ENCODE measurements around the gene KCNJ9. TPM values are rescaled to one million over a fixed set of nuclear protein-coding genes. Genes with fewer than 3 reads are reported as not detected.
A peak's percentile ranks its signal among the peaks of the same experiment; 100 is the strongest.
"Not testable (repeated sequence)": the region's sequence is repeated elsewhere in the genome, so short reads cannot be mapped to it uniquely, and the experiment has no call there.

KCNJ9 gene
- total RNA-seq, 2 donors from 2014 or later: 0.11 to 0.30 TPM

DNA sequence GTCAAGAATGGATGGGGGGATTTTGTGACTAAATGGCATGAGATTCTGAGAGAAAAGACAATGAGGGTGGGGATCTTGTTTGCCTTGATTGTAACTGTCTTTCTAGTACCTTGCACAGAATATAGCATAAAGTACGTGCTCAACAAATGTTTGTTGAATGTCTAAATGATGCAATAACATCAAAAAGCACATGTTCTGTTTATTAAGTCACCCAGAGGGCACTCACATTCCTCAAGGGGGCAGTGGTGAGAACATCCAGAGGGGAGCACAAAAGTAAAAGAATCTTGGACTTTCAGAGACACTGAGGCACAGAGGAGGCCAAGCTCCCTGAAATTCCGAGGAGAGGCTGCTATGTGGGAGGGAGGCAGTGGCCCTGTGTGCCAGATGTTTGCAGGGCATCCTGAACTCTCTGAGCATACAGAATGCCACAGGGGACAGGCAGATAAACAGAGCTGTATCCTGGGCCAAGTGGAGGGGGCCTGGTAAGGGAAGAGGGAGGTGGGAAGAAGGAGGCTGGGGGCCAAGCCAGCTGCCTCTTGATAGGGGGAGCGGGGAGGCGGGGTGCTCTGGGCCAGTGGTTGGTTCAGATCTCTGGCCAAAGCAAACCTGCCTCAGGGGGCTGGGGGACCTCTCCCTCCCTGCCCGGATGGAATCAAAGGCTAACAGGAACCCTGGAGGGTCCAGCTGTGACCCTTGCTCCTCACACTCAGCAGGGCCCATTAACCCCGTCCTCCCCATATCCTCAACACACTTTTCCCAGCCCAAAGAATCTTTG, 27.7 kb downstream of the KCNJ9 start:
- Histone ChIP-seq H3K4me3 (no peak overlapping the region), H3K36me3 (no peaks in the 10 kb centered on the region), H3K27me3 (no peaks in the 10 kb centered on the region), H3K4me1 (no peaks in the 10 kb centered on the region), H3K9ac (ENCODE audit: low read depth in 2 of 2, low read length in 2 of 2) (no peak overlapping the region), H3K9me3 (no peaks in the 10 kb centered on the region), H3K27ac (no peak overlapping the region)
- intact Hi-C loops (cut with DNase I): loop anchor here (10.0 kb wide), 1 partner anchor 86 kb away; the partner anchor contains the start of gene CASQ1
- TF ChIP-seq, protein P1, sequence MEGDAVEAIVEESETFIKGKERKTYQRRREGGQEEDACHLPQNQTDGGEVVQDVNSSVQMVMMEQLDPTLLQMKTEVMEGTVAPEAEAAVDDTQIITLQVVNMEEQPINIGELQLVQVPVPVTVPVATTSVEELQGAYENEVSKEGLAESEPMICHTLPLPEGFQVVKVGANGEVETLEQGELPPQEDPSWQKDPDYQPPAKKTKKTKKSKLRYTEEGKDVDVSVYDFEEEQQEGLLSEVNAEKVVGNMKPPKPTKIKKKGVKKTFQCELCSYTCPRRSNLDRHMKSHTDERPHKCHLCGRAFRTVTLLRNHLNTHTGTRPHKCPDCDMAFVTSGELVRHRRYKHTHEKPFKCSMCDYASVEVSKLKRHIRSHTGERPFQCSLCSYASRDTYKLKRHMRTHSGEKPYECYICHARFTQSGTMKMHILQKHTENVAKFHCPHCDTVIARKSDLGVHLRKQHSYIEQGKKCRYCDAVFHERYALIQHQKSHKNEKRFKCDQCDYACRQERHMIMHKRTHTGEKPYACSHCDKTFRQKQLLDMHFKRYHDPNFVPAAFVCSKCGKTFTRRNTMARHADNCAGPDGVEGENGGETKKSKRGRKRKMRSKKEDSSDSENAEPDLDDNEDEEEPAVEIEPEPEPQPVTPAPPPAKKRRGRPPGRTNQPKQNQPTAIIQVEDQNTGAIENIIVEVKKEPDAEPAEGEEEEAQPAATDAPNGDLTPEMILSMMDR (IDR thresholded peaks at IDR 0.05): peak; percentile 36
- no peak for DNase-seq

DNA sequence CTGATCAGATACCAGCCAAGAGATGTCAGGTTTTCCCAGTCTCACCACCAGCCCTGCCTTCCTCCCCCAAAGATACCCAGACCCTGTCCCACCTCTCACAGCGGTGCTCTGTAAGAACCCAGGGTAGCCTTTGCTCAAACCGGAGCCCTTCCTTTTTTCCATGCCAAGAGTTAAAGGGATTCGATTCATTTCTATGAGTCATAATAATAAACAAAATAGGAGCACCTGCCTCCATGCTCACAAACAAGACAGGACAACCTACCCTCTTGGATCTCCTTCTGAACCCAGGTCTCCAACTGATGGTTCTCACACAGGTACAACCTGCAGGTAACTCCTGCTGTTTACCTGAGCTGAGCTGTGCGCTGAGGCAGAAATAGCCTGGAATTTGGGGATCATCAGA, 28.3 kb downstream of the KCNJ9 start:
- TF ChIP-seq, protein P1 (IDR thresholded peaks at IDR 0.05): no peak
- no peak overlapping the region for H3K9ac ChIP-seq (ENCODE audit: low read depth in 2 of 2, low read length in 2 of 2)
- H3K4me3 ChIP-seq: no peak overlapping the region
- no peak for DNase-seq
- no peaks in the 10 kb centered on the region for H3K27me3 ChIP-seq
- H3K27ac ChIP-seq: no peak overlapping the region
- H3K4me1 ChIP-seq: no peaks in the 10 kb centered on the region
- intact Hi-C loops (cut with DNase I): loop anchor here (10.0 kb wide), 1 partner anchor 85 kb away; the partner anchor contains the start of gene CASQ1
- H3K9me3 ChIP-seq: no peaks in the 10 kb centered on the region
- no peaks in the 10 kb centered on the region for H3K36me3 ChIP-seq

DNA sequence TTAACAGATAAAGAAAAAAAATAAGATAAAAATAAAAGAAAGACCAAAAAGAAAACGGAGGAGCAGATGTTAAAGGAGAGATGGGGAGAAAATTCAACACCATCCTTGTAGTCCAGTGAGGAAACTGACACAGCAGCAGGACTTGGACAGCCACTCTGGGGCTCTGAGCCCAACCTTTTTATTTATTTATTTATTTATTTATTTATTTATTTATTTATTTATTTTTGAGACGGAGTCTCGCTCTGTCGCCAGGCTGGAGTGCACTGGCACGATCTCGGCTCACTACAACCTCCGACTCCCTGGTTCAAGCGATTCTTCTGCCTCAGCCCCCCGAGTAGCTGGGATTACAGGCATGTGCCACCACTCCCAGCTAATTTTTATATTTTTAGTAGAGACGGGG, 30.1 kb downstream of the KCNJ9 start:
- H3K9ac ChIP-seq (ENCODE audit: low read depth in 2 of 2, low read length in 2 of 2); H3K36me3 ChIP-seq; DNase-seq; H3K4me1 ChIP-seq; H3K27me3 ChIP-seq; H3K4me3 ChIP-seq; H3K9me3 ChIP-seq; H3K27ac ChIP-seq; intact Hi-C loops (cut with DNase I): not testable (repeated sequence)

GRCh38 chr1:160112357-160112756, 31.0 kb downstream of the KCNJ9 start:
- Histone ChIP-seq H3K4me1 (no peaks in the 10 kb centered on the region), H3K36me3 (no peaks in the 10 kb centered on the region), H3K27ac (no peak overlapping the region), H3K9me3 (no peaks in the 10 kb centered on the region), H3K4me3 (no peak overlapping the region), H3K9ac (ENCODE audit: low read depth in 2 of 2, low read length in 2 of 2) (no peak overlapping the region), H3K27me3 (no peaks in the 10 kb centered on the region)
- intact Hi-C loops (cut with DNase I): no loop called here
- TF ChIP-seq, protein P1 (IDR thresholded peaks at IDR 0.05): no peak
- no peak for DNase-seq

DNA sequence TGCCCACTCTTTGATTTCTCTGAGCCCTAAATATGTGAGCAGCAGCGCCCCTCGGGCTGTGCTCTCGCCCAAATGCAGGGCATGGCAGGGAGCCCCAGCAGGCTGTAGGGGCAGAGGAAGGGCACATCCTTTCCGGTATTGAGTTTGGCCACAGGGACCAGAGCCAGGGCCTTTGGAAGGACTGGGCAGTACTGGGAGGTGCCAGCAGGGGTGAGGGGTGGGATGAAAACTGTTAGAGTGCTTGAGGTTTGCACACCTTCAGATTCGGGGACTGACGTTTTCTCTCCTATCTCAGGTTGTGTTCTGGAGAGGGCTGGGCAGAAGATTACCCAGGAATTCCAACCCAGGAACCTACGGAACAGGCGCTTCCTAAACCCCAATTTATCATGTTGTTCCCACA, 32.1 kb downstream of the KCNJ9 start:
- TF ChIP-seq, protein P1 (IDR thresholded peaks at IDR 0.05): no peak
- H3K27me3 ChIP-seq: no peaks in the 10 kb centered on the region
- H3K9ac ChIP-seq (ENCODE audit: low read depth in 2 of 2, low read length in 2 of 2): no peak overlapping the region
- H3K9me3 ChIP-seq: no peaks in the 10 kb centered on the region
- intact Hi-C loops (cut with DNase I): no loop called here
- no peak for DNase-seq
- H3K4me1 ChIP-seq: no peaks in the 10 kb centered on the region
- H3K27ac ChIP-seq: no peak overlapping the region
- no peak overlapping the region for H3K4me3 ChIP-seq
- H3K36me3 ChIP-seq: no peaks in the 10 kb centered on the region

DNA sequence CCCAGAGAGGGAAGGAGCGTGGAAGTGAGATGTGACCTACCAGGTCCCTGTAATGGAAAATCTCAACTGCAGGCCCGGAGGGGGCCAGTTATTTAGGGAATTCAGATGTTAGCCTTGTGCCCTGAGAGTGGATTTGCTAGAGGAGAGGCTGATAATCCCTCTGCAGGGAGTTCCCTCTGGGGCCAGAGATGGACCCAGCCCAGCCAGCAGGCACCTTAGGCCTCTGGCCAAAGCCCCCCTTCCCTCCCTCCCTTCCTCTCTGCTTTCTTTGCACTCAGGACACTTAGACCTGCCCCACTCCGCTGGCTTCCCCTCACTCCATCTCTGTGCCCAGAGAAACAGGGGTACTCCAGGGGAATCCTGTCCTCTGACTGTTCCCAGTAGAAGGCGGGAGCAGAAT, 32.7 kb downstream of the KCNJ9 start:
- Histone ChIP-seq H3K27ac (no peak overlapping the region), H3K9me3 (no peaks in the 10 kb centered on the region), H3K27me3 (no peaks in the 10 kb centered on the region), H3K36me3 (no peaks in the 10 kb centered on the region), H3K9ac (ENCODE audit: low read depth in 2 of 2, low read length in 2 of 2) (no peak overlapping the region), H3K4me3 (no peak overlapping the region), H3K4me1 (no peaks in the 10 kb centered on the region)
- intact Hi-C loops (cut with DNase I): no loop called here
- no peak for DNase-seq
- TF ChIP-seq, protein P1 (IDR thresholded peaks at IDR 0.05): no peak

All from colonic mucosa (tissue), 4 donors.